NB4 (cell line): Measurements from ENCODE around the gene TIFAB.

Source experiments
- DNase-seq: peaks from one replicate; pipeline ENCODE4 v3.0.0; 2010; ENCODE audit warnings: low read depth
- H3K4me3 ChIP-seq: one replicate; pipeline ENCODE4 v1.5.1; 2011; ENCODE audit warnings: mild to moderate bottlenecking, low read depth, low read length, moderate library complexity
- CTCF ChIP-seq: IDR thresholded peaks from one replicate; pipeline ENCODE4 v1.5.1; 2012; ENCODE audit warnings: low read depth, low read length
- MYC ChIP-seq: IDR thresholded peaks from 2 replicates; pipeline ENCODE4 v1.6.1; 2011; ENCODE audit warnings: low read depth, low read length
- POLR2A ChIP-seq: IDR thresholded peaks from 2 replicates; pipeline ENCODE4 v1.6.1; 2011; ENCODE audit warnings: mild to moderate bottlenecking; ENCODE audit not compliant: insufficient read length; ENCODE audit errors: extremely low read depth
- TF ChIP-seq, protein P1 (sequence below): IDR thresholded peaks from 2 replicates; pipeline ENCODE4 v1.6.1; 2011; ENCODE audit warnings: low read depth, low read length

Gene TIFAB

DNA sequence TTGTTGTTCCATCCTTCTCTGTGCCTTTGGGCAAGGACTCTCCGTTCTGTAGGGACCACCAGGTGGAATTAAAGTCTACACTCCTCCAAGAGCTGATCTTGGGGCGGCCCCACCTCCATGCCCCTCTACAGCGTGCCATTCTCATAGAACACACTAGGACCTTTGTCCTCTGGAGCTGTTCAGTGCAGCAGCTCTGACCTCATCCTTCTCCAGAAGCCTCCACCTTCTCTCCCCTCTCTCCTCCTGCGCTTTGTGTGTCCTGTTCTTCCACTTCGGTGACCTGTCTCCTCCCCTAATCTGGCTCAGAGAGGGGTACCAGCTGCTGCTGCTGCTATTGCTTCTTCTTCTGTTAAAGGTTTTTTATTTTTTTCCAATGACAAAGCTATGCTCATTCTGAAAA lies 51.3 kb downstream of the TIFAB start:
- TF ChIP-seq, protein P1, sequence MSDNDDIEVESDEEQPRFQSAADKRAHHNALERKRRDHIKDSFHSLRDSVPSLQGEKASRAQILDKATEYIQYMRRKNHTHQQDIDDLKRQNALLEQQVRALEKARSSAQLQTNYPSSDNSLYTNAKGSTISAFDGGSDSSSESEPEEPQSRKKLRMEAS, result no peak
- TF ChIP-seq POLR2A, result no peak
- DNase-seq, result no peak
- no peak overlapping the region for H3K4me3 ChIP-seq

DNA sequence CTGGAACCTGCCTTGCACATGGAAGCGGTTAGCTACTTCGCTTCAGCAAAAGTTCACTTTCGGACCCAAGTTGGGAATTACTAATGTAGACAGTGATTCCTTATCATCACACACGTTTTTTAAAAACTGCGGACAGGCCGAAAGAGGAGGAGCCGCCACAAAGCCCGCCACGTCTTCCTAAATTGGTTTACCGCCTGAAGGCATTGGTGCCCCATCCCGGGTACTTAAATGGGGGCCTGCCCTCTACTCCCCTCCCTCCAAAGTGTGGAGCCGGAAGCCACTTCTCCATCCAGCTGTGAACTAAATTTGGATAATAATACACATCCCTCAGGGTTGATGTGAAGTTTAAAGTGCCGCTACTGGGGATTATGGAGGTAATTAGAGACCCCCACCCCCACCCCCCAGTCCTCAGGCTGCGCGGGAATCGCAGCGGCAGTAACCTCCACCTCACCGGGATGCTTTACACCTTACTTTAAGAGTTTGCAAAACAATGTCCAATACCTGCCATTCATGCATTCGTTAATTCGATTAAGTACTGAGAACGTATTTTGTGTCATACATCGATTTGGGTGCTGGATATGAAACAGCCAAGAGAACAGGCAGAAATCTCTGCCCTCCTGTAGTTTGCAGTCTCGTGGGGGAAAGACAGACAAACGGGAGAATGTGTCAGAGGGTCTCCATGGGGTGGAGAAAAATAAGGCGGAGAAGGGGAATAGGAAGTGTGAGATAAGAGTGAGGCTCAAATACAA lies 52.2 kb downstream of the TIFAB start:
- H3K4me3 ChIP-seq, result peak overlapping the region; percentile 68
- no peak for TF ChIP-seq CTCF
- TF ChIP-seq, protein P1, result no peak
- TF ChIP-seq POLR2A, result no peak
- TF ChIP-seq MYC, result no peak
- DNase-seq, result no peak

GRCh38 chr5:135398855-135399793 lies 53.0 kb downstream of the TIFAB start, which contains the start of gene MACROH2A1:
TSS of gene MACROH2A1 (minus strand) at chr5:135399231. CDS start at chr5:135389093, 10,138 bp downstream.
- peak within 1 kb of the TSS; percentile 88 for H3K4me3 ChIP-seq
- TF ChIP-seq POLR2A, result peak; percentile 64
- TF ChIP-seq MYC, result peak; percentile 73
- no peak for TF ChIP-seq CTCF
- peak; percentile 89 for DNase-seq

DNA sequence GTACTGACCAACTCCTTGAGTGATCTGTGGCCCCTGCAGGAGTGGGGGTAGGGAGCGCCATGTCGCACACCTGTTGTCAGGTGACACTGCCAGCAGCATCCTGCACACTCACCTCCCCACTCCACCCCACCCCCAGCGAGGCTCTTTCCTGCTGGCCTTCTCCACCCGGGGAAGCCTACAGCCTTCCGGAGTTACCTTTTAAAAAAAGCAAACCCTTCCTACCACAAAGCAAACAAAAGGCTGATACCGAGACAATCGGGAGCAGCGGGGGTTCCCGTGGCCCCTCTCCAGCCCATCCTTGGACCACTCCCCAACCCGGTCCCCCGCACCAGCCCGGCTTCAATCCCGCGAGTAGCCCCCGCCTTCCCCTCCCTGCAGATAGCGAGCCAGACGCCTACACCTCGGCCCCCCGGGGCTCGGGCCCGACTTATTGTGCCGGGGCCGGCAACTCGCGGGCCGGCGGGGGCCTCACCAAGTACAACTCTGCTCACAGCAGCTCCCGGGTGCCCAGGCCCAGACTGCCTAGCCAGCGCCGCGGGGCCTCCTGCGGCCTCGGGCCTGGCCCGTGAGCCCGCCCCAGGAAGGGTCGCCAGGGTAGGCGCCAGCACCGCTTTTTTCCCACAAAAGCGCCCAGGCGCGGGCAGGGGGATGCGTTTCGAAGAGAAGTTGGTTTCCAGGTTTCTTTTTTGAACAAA lies 53.8 kb downstream of the TIFAB start:
- peak overlapping the region; percentile 88 for H3K4me3 ChIP-seq
- peak; percentile 60 for DNase-seq
- TF ChIP-seq, protein P1, result no peak
- TF ChIP-seq POLR2A, result no peak
- TF ChIP-seq MYC, result no peak
- TF ChIP-seq CTCF, result no peak
